HFF-Myc (cell line): ENCODE data around the gene NMS.

Experiments used
- DNase-seq: peaks from one replicate; pipeline ENCODE4 v3.0.0-alpha.2; 2011; ENCODE audit warnings: low read depth; ENCODE audit errors: extremely low read depth
- H3K4me3 ChIP-seq: replicated peaks from 2 replicates; pipeline ENCODE4 v1.5.1; 2011; ENCODE audit warnings: low read depth, mild to moderate bottlenecking, control low read depth, low read length
- CTCF ChIP-seq: IDR thresholded peaks from 2 replicates; pipeline ENCODE4 v1.5.1; 2012; ENCODE audit warnings: mild to moderate bottlenecking, low read depth, low read length, control low read depth; ENCODE audit errors: missing control alignments

Gene NMS

GRCh38 chr2:100426384-100426720 is 43.9 kb upstream of the NMS start:
- TF ChIP-seq CTCF, result no peak

GRCh38 chr2:100427111-100427510 is 43.2 kb upstream of the NMS start:
- no peak overlapping the region for H3K4me3 ChIP-seq
- no peak for TF ChIP-seq CTCF
- no peak for DNase-seq

More at GRCh38 chr2:100426384-100426720, 43.9 kb upstream of the NMS start:
- H3K4me3 ChIP-seq, result no peak overlapping the region
- no peak for DNase-seq

- TF ChIP-seq CTCF, result no peak
These were observed 42.5 kb upstream of the NMS start for GRCh38 chr2:100427627-100428258.

GRCh38 chr2:100429726-100430125 is 40.6 kb upstream of the NMS start:
- no peak for DNase-seq
- no peak for TF ChIP-seq CTCF

More at GRCh38 chr2:100427627-100428258, 42.5 kb upstream of the NMS start:
- no peak for DNase-seq
- no peak overlapping the region for H3K4me3 ChIP-seq

GRCh38 chr2:100437751-100438150 is 32.5 kb upstream of the NMS start:
- no peak overlapping the region for H3K4me3 ChIP-seq
- DNase-seq, result no peak
- no peak for TF ChIP-seq CTCF

More at GRCh38 chr2:100429726-100430125, 40.6 kb upstream of the NMS start:
- H3K4me3 ChIP-seq, result no peak overlapping the region

GRCh38 chr2:100446696-100447095 is 23.6 kb upstream of the NMS start:
- no peak for DNase-seq
- no peak for TF ChIP-seq CTCF
- H3K4me3 ChIP-seq, result no peak overlapping the region

- DNase-seq, result no peak
- no peak overlapping the region for H3K4me3 ChIP-seq
- TF ChIP-seq CTCF, result no peak
These were observed 19.2 kb upstream of the NMS start for GRCh38 chr2:100451092-100451491.
